Astrocyte of the cerebellum (primary cell): Measurements from ENCODE around the gene GHRHR.

Experiments used
- DNase-seq: peaks from one replicate; pipeline ENCODE4 v3.0.0-alpha.2; 2011; ENCODE audit warnings: low read depth
- H3K4me3 ChIP-seq: 2 replicates; pipeline ENCODE4 v1.5.1; 2011; ENCODE audit warnings: mild to moderate bottlenecking, low read depth, low read length, moderate library complexity
- in situ Hi-C: cut with HindIII; loops from 2 replicates; pipeline ENCODE4 v1.10.0; 2017; ENCODE audit warnings: low sequenced_read_pairs
- TF ChIP-seq, protein P1 (sequence below): IDR thresholded peaks from 2 replicates; pipeline ENCODE4 v1.5.1; 2012; ENCODE audit warnings: low read length, low read depth, moderate library complexity, mild to moderate bottlenecking; ENCODE audit errors: missing control alignments

GHRHR gene

GRCh38 chr7:30927040-30927439 is 36.7 kb upstream of the GHRHR start:
- no peak for DNase-seq
- in situ Hi-C loops = no loop called here
- TF ChIP-seq, protein P1, sequence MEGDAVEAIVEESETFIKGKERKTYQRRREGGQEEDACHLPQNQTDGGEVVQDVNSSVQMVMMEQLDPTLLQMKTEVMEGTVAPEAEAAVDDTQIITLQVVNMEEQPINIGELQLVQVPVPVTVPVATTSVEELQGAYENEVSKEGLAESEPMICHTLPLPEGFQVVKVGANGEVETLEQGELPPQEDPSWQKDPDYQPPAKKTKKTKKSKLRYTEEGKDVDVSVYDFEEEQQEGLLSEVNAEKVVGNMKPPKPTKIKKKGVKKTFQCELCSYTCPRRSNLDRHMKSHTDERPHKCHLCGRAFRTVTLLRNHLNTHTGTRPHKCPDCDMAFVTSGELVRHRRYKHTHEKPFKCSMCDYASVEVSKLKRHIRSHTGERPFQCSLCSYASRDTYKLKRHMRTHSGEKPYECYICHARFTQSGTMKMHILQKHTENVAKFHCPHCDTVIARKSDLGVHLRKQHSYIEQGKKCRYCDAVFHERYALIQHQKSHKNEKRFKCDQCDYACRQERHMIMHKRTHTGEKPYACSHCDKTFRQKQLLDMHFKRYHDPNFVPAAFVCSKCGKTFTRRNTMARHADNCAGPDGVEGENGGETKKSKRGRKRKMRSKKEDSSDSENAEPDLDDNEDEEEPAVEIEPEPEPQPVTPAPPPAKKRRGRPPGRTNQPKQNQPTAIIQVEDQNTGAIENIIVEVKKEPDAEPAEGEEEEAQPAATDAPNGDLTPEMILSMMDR = no peak
- H3K4me3 ChIP-seq = no peak overlapping the region

DNA sequence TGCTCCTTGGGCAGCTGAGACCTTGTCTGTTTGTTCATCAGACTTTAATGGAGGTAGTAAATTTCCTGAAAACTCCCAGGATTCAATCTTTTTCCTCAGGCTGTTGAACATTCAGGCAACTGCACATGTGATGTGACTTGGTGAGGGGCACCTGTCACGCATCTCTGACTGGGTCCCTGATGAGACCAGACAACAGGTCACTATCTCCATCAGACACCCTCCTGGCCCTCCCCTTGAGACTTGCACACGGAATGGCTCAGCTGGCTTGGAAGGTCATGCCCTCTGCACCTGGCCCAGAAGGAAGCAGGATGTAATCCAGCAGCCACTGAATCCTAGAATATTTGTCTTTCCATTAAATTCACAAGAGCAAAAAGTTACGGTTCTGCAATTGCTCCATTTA is 36.2 kb upstream of the GHRHR start:
- no peak for DNase-seq
- TF ChIP-seq, protein P1 = no peak
- in situ Hi-C loops = no loop called here
- no peak overlapping the region for H3K4me3 ChIP-seq

DNA sequence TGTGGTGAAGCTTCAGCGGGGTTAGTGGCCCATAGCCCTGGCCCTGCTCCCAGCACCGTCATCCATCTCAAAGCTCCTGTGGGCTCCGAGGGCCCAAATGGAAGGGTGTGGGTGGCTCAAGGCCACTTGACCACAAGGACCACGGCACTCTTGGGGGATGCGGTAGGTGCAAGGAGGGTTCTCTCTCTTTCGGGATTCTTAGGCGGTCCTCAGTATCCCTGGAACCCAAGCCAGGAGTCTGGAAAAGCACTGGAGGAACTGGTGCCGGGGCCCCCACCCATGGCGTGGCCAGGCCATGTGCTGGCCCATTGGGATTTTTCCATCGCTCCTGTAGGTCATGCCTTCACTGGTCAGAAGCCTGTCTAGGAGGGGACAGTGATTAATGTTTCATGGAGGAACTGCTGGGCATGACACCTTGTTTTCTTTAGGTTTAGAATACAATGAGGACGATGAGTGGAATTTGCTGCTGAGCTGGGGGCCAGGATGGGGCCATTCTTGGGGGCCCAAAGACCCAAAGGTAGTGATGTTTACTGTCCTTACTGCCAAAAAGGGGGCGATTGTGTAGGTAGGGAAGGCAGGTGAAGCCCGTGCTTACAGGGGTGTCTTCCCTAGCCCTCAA is 35.4 kb upstream of the GHRHR start:
- TF ChIP-seq, protein P1 = no peak
- in situ Hi-C loops = no loop called here
- no peak for DNase-seq
- H3K4me3 ChIP-seq = no peak overlapping the region

DNA sequence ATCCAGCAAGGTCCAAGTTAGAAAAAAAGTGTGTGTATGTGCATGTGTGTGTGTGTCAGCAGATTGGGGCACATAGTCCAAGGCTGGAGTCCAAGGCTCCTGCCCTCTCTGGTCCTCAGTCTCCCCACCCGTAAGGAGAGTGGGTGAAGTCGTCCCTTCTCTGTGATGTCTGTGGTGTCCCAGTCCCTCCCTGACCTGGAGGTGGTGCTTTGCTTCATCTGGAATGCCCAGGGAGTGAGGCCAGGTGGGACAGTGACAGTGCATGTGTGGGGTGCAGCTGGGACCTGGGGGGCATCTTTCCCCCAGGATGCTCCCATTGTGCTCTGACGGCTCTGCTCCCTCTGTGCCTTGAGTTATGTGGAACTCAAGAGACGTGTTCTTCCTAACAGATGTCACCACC is 34.1 kb upstream of the GHRHR start:
- TF ChIP-seq, protein P1 = no peak
- DNase-seq = no peak
- no peak overlapping the region for H3K4me3 ChIP-seq
- in situ Hi-C loops = no loop called here

GRCh38 chr7:30930621-30931020 is 33.1 kb upstream of the GHRHR start:
- in situ Hi-C loops = no loop called here
- no peak for DNase-seq
- TF ChIP-seq, protein P1 = no peak

GRCh38 chr7:30931161-30931928 is 32.4 kb upstream of the GHRHR start:
- no peak overlapping the region for H3K4me3 ChIP-seq
- in situ Hi-C loops = no loop called here
- TF ChIP-seq, protein P1 = no peak
- DNase-seq = peak; percentile 22

More at GRCh38 chr7:30930621-30931020, 33.1 kb upstream of the GHRHR start:
- no peak overlapping the region for H3K4me3 ChIP-seq
